ENCODE measurements around the gene RPN1.

The RPN1 gene

GRCh38 chr3:128621931-128622330 lies 28.7 kb downstream of the RPN1 start:
- no peak for ATAC-seq
- H3K4me1 Mint-ChIP-seq: peaks cover 60% of the 10 kb centered on the region
- peaks cover 78% of the 10 kb centered on the region for H3K36me3 Mint-ChIP-seq
- no peaks in the 10 kb centered on the region for H3K27me3 Mint-ChIP-seq
- no peak overlapping the region for H3K4me3 Mint-ChIP-seq
- no peaks in the 10 kb centered on the region for H3K9me3 Mint-ChIP-seq
- H3K27ac Mint-ChIP-seq: no peak overlapping the region

- no peak overlapping the region for H3K4me3 Mint-ChIP-seq
- no peak for ATAC-seq
- H3K27ac Mint-ChIP-seq: no peak overlapping the region
- H3K4me1 Mint-ChIP-seq: peaks cover 61% of the 10 kb centered on the region
- no peaks in the 10 kb centered on the region for H3K9me3 Mint-ChIP-seq
- H3K27me3 Mint-ChIP-seq: no peaks in the 10 kb centered on the region
- peaks cover 71% of the 10 kb centered on the region for H3K36me3 Mint-ChIP-seq
Observed at GRCh38 chr3:128621234-128621633, 29.4 kb downstream of the RPN1 start.

GRCh38 chr3:128620268-128620691 lies 30.3 kb downstream of the RPN1 start:
- ATAC-seq: no peak
- H3K27me3 Mint-ChIP-seq: no peaks in the 10 kb centered on the region
- no peaks in the 10 kb centered on the region for H3K9me3 Mint-ChIP-seq
- peak overlapping the region; percentile 26 for H3K27ac Mint-ChIP-seq
- H3K4me1 Mint-ChIP-seq: peaks cover 58% of the 10 kb centered on the region
- H3K36me3 Mint-ChIP-seq: peaks cover 63% of the 10 kb centered on the region
- H3K4me3 Mint-ChIP-seq: no peak overlapping the region

GRCh38 chr3:128619146-128619890 lies 31.3 kb downstream of the RPN1 start:
- ATAC-seq: no peak
- Mint-ChIP-seq H3K27me3 (no peaks in the 10 kb centered on the region), H3K4me1 (peaks cover 48% of the 10 kb centered on the region), H3K27ac (peak overlapping the region; percentile 96), H3K9me3 (no peaks in the 10 kb centered on the region), H3K36me3 (peaks cover 53% of the 10 kb centered on the region), H3K4me3 (peak overlapping the region; percentile 90)

GRCh38 chr3:128618398-128618726 lies 32.3 kb downstream of the RPN1 start:
- Mint-ChIP-seq H3K27ac (peak overlapping the region; percentile 96), H3K9me3 (no peaks in the 10 kb centered on the region), H3K4me1 (peaks cover 39% of the 10 kb centered on the region), H3K4me3 (peak overlapping the region; percentile 90), H3K36me3 (peaks cover 44% of the 10 kb centered on the region), H3K27me3 (no peaks in the 10 kb centered on the region)
- no peak for ATAC-seq

- Mint-ChIP-seq H3K9me3 (no peaks in the 10 kb centered on the region), H3K27ac (peak overlapping the region; percentile 96), H3K4me1 (peaks cover 37% of the 10 kb centered on the region), H3K4me3 (peak overlapping the region; percentile 90), H3K27me3 (no peaks in the 10 kb centered on the region), H3K36me3 (peaks cover 42% of the 10 kb centered on the region)
- peak; percentile 96 for ATAC-seq
Observed at GRCh38 chr3:128617557-128618397, 32.8 kb downstream of the RPN1 start.

GRCh38 chr3:128617270-128617556 lies 33.4 kb downstream of the RPN1 start:
- ATAC-seq: no peak
- Mint-ChIP-seq H3K36me3 (peaks cover 41% of the 10 kb centered on the region), H3K4me1 (peaks cover 37% of the 10 kb centered on the region), H3K9me3 (no peaks in the 10 kb centered on the region), H3K27ac (peak overlapping the region; percentile 96), H3K4me3 (peak overlapping the region; percentile 90), H3K27me3 (no peaks in the 10 kb centered on the region)

- Mint-ChIP-seq H3K9me3 (no peaks in the 10 kb centered on the region), H3K27me3 (no peaks in the 10 kb centered on the region), H3K4me1 (peaks cover 37% of the 10 kb centered on the region), H3K4me3 (peak overlapping the region; percentile 90), H3K36me3 (peaks cover 36% of the 10 kb centered on the region), H3K27ac (peak overlapping the region; percentile 96)
- no peak for ATAC-seq
Observed at GRCh38 chr3:128616516-128617269, 33.9 kb downstream of the RPN1 start.

GRCh38 chr3:128614076-128614475 lies 36.5 kb downstream of the RPN1 start:
- no peak for ATAC-seq
- no peaks in the 10 kb centered on the region for H3K9me3 Mint-ChIP-seq
- H3K27ac Mint-ChIP-seq: no peak overlapping the region
- peaks cover 21% of the 10 kb centered on the region for H3K4me1 Mint-ChIP-seq
- H3K36me3 Mint-ChIP-seq: peaks cover 15% of the 10 kb centered on the region
- no peak overlapping the region for H3K4me3 Mint-ChIP-seq
- H3K27me3 Mint-ChIP-seq: no peaks in the 10 kb centered on the region

GRCh38 chr3:128613083-128613829 lies 37.4 kb downstream of the RPN1 start:
- Mint-ChIP-seq H3K36me3 (peaks cover 7% of the 10 kb centered on the region), H3K27me3 (no peaks in the 10 kb centered on the region), H3K4me3 (no peak overlapping the region), H3K27ac (no peak overlapping the region), H3K9me3 (no peaks in the 10 kb centered on the region), H3K4me1 (peaks cover 13% of the 10 kb centered on the region)
- ATAC-seq: no peak

- H3K27ac Mint-ChIP-seq: no peak overlapping the region
- H3K4me1 Mint-ChIP-seq: no peaks in the 10 kb centered on the region
- no peak for ATAC-seq
- no peaks in the 10 kb centered on the region for H3K36me3 Mint-ChIP-seq
- no peak overlapping the region for H3K4me3 Mint-ChIP-seq
- no peaks in the 10 kb centered on the region for H3K27me3 Mint-ChIP-seq
- no peaks in the 10 kb centered on the region for H3K9me3 Mint-ChIP-seq
Observed at GRCh38 chr3:128610451-128611070, 40.1 kb downstream of the RPN1 start.

GRCh38 chr3:128609294-128609693 lies 41.3 kb downstream of the RPN1 start:
- no peaks in the 10 kb centered on the region for H3K36me3 Mint-ChIP-seq
- H3K9me3 Mint-ChIP-seq: no peaks in the 10 kb centered on the region
- H3K4me1 Mint-ChIP-seq: no peaks in the 10 kb centered on the region
- no peak overlapping the region for H3K27ac Mint-ChIP-seq
- ATAC-seq: no peak
- no peaks in the 10 kb centered on the region for H3K27me3 Mint-ChIP-seq
- no peak overlapping the region for H3K4me3 Mint-ChIP-seq

- Mint-ChIP-seq H3K27me3 (no peaks in the 10 kb centered on the region), H3K4me1 (no peaks in the 10 kb centered on the region), H3K36me3 (no peaks in the 10 kb centered on the region), H3K4me3 (peak overlapping the region; percentile 54), H3K9me3 (no peaks in the 10 kb centered on the region), H3K27ac (no peak overlapping the region)
- no peak for ATAC-seq
Observed at GRCh38 chr3:128607710-128608048, 42.9 kb downstream of the RPN1 start.

GRCh38 chr3:128606094-128606493 lies 44.5 kb downstream of the RPN1 start:
- no peaks in the 10 kb centered on the region for H3K36me3 Mint-ChIP-seq
- no peak for ATAC-seq
- H3K27ac Mint-ChIP-seq: no peak overlapping the region
- no peaks in the 10 kb centered on the region for H3K4me1 Mint-ChIP-seq
- no peaks in the 10 kb centered on the region for H3K27me3 Mint-ChIP-seq
- H3K9me3 Mint-ChIP-seq: no peaks in the 10 kb centered on the region
- no peak overlapping the region for H3K4me3 Mint-ChIP-seq

All from stimulated activated memory B cell treated with anti-CD40 and anti-IgM and Interleukin-4, amounts not matched to agents 10 μg/mL and 1 μg/mL and 100 μg/mL, for 72 hours (primary cell).